GM19324 (cell line): ENCODE results near the gene TMEM154.

Experiments
- ATAC-seq: cut with Tn5 transposase; IDR thresholded peaks from one replicate; pipeline ENCODE4 v1.9.1; 2021; ENCODE audit warnings: mild to moderate bottlenecking, moderate library complexity; ENCODE audit not compliant: unreplicated experiment, low FRiP score

TMEM154 gene

DNA sequence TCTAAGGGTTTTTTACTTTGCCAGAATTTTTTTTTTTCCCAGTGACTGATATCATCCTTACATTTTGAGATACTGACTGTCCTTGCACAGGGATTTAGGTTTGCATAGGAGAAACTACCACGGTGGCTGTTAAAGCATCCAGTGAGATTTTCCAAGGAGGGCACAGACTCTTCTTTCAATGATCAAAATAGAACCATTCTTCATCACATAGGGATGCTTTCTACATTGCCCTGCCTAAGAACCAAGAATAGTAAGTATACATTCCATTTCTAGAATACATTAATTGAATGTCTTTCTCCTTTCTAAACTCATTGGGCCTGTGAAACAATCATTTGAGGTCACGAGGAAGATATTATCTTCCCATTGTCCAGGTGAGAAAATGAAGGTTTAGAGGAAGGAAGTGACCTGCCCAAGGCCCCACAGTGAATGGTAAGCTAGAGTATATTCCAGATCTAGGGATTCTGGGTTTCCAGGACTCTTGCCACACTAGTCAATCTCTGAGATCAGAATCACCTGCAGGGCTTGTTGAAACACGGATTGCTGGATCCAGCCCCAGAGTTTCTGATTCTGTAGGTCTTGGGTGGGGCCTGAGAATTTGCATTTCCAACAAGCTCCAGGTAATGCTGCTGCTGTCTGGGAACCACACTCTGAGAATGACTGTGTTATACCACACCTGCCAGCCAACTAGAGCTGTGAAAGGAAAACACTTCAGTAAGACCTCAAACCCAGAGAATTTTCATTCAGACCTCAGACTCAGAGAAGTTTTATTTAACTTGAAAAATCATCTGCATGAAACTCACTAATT, 17.7 kb upstream of the TMEM154 start:
- ATAC-seq: peak; percentile 32

DNA sequence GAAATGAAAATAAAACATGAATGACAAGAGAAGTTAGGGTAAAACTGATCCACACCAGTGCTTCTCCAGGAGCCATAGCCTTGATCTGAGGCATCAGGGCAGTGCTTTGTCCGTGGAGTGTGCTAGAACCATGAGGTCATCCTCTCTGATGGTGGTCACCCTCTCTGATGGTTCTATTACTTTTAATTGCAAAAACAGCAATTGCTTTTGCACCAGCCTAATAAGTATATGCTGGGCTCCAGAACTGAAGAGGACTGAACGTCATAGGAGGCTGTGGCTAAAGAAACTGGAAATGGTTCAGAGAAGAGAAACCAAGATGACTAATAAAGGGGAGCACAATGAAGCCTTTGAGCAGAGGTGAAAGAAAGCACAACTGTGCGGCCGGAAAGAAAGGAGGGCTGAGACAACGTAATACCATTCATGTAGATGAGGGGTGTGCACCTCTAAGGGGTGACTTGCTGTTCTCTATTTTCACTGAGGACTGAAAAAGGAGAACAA, 17.0 kb upstream of the TMEM154 start:
- ATAC-seq: peak; percentile 95

DNA sequence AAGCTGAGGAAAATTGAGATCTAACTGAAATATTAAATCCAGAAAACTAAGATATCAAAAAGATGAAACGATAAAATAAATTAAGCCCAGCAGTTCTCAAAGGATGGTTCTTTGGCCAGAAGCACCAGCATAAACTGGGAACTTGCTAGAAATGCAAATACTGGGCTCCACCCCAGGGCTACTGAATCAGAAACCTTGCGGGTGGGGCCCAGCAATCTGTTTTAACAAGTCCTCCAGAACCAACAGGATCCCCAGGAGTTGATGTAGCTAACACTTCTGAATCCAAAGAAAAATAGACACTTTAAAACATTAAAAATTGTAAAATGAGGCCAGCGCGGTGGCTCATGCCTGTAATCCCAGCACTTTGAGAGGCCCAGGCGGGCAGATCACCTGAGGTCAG, 14.1 kb upstream of the TMEM154 start:
- ATAC-seq: no peak

DNA sequence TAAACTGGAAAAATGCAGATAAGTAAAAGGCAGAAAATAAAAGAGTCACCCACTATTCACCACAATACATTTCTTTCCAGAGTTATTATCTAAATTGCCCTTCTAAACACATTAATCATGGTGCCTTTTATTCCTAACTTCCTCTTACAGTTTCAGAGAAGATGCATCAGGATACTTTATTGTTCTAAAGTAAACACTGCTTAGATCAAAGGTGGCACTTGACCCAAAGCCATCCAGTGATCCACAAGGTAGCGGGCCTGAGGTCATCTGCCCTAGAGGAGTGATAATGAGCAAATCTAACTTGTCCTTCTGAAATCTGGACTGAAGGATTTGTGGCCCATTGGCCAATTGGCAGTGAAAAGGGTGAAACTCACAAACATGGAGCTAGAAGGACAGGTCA, 12.0 kb upstream of the TMEM154 start:
- no peak for ATAC-seq

DNA sequence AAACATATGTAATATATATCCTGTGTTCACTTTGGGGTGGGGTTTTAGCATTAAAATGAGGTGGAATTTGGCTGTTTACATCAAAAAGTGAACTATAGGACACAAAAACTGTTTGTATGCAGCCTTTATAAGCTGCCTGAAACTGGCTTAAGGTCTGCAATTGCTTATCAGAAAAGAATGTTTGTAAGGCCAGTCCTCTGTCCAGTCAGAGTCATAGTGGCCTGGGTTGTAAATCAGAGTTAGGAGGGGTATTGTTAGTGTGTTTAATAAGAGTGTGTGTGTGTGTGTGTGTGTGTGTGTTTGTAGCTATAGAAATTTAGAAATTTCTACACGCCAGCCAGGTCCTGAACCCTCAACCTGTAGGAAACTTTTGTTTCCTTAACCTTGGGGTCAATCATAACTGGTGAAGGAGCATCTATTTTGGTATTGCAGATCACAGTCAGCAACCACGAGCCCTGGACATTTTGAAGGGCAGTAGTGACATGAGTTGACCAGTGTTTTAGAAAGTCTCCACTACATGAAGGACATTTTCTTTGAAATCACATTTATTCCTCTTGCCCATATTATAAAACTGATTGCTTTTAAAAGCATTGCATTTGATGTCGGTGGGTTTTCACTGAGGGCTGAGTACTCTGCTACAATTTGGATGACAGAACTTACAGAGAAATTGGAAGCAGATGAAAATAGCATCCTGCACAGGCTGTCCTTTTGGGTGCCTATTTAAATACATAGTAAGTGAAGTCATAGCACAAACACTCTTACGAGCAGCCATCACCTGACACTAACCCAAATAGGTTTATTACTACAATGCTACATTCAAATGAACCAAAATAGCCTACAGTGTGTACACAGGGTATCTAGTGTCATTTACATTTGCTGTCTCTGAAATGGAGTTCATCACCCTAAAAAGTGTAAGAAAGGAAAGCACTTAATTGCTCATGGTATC, 11.2 kb upstream of the TMEM154 start:
- ATAC-seq: no peak

DNA sequence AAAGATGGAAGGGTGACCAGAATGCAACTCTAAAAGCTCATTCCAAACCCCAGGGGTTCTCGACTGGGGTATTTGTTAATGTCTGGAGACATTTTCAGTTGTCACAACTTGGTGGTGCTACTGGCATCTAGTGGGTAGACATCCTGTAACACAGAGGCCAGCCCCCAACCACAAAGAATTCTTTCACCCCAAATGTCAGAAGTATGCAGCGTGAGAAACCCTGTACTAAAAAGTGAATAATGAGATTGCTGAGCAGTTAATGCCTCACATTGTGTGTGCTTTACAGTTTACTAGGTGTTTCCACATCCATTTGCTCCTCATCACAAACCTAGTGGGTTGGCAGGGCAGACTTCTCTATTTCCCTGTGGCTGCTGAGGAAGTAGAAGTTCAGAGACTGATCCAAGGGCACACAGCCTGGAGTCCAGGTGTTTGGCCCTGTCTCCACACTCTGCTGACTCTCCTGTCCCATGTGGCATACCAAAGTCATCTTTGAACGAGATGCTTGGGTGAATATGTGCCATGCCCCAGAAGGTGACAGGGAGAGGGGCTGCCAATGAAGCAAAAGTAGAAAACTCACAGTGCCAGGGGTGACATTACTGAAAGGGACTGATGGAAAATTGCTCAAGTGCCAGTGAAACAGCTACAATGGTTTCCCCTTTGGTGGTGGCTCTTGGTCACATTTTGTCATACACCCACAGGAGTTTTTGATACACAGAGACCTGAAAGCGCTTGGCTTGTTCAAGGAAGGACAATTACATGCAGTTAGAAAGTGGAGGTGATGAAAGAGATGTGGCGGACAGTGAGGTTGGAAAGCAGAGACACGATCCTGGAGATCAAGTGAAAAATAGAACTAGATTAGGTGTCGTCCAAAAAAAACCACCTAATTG, 10.1 kb upstream of the TMEM154 start:
- ATAC-seq: no peak

DNA sequence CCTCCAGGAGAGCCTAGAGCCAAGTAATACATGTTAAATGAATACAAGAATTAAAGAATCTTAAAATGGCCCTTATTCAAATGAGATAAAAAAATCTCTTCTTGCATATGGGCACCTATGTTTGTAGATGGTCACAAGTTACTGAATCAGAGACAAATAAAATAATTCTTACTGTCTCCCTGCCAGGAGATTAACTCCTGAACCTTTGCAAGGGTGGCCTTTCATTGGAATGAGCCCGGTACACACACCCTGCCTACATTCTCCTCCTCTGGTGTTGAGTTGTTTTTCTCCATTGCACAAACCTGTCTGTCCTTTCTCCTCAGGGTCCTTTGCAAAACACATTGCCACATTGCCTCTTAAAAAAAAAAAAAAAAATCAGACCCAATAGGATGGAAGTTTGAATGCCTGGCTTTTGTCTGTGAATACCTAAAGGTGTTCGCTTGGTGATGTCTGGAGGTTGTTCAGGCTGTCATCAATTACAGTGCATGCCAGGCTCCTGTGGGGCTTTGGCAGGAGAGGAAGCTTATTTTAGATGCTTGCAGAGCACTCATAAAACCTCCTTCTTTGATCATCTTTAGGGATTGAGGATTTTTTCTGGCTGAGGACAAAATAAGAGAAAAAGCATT, 8.3 kb upstream of the TMEM154 start:
- no peak for ATAC-seq

DNA sequence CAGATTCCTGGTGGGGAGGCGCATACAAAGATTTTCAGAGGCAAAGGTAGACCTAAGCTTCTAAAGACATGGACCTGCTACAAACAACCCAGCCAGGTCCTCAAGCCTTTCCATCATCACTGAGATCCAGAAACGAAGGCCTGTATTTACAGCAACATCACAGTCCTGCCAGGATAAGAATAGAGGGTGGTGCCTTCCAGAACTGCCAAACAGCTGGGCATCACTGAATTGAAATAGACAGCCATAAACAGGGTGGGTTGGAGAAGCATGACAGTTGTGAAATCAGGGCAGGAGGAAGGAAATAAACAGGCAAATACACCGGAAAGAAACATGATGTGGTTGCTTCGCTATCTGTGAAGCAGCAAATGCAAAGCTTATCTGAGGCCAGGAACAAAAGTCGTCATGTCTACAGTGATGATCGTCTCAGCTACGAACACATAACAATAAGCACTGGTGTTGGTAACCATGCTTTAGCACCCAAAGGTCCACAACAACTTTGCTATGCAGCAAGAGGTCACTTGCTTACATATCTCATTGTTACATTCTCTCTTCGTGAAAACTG, 6.7 kb upstream of the TMEM154 start:
- no peak for ATAC-seq

DNA sequence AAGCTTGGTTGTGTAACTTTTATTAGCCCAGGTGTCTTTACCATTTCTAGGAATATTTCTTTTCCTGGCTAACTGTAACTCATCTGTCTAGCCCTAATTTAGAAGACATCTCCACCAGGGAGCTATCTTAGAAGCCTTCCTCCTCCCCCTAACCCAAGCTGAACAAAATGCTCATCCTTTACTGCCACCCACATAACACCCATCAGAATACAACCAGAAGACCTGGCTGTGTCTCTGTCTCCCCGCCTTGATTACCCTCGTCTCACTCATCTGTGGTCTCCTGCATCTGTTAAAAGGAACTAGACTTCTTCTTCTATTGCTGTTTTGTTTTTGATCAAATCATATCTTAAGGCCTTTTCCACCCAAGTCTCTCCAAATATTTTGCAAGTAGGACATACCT, 4.8 kb upstream of the TMEM154 start:
- no peak for ATAC-seq

DNA sequence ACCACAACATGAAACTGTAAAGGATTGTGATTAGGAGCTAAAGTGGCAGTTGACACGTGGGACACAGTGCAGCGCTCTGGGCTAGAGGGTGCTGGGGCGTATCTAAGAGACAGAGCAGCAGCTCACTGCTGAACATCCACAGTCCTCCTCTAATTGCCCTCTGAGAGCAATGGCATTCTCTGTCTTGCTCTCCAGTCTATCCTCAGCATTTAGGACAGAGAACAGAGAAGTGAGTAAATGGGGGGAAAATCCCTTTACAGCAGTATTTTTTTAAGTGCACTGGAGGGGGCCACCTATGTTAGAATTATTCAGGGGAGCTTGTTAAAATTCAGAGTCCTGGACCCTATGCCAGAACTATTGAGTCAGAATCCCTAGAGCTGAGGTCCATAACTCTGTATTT, 4.2 kb upstream of the TMEM154 start:
- no peak for ATAC-seq

DNA sequence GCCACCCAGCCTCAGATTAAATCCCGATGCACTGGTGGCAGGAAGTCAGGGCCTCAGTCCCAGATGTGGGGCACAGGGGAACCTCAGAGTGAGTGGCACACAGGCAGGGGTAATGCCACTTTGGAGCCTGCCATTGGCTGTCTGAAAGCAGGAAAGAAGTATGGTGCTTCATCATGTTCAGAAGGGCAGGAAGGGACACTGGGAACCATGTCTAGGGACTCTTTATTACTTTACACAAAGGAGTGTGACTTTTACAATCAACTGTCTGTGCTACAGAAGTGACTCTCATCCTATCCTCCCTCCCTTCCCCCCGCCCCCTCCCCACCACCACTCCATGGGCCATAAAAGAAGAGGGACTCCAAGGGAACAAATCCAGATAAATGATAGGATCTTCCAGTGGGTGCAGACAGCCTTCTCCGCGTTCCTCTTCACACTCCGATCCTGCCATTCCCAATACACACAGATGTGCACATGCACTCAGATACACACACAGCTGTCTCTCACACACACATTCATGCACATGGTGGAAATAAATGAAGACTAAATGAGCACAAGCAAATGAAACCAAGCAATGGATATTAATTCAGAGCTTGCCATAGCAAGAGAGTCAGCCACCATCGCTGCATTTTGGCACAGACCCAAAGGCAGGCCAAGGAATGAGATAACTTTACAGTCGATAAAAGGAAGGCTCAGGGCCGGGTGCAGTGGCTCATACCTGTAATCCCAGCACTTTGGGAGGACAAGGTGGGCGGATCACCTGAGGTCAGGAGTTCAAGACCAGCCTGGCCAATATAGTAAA, 2.5 kb upstream of the TMEM154 start:
- ATAC-seq: no peak

DNA sequence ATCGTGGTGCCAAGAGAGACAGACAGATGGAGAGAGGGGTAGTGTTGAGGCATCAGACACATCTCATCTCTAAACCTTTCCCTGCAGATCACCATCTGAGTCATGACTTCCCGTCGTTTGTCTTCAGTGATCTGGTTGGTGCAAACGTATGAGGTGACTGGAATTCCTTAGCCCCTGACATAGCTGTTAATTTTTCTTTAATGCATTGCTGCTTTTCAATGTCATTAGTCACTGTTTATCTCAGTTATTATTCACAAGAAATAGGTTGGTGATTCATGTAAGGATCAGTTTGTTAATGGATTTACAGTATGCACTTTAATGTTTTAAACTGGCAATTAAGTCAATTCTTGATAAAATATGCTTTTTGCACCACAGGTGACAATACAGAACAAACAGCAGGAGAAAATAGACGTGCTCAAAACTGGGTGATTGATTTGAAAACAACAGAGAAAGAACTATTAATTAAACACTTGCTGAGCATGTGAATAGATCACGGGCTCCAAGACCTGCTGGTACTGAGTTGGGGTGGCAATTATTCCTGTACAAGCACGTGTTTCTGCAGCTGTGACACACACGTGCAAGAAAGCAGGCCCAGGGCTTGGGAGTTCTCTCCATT, 1.3 kb upstream of the TMEM154 start:
- ATAC-seq: no peak

DNA sequence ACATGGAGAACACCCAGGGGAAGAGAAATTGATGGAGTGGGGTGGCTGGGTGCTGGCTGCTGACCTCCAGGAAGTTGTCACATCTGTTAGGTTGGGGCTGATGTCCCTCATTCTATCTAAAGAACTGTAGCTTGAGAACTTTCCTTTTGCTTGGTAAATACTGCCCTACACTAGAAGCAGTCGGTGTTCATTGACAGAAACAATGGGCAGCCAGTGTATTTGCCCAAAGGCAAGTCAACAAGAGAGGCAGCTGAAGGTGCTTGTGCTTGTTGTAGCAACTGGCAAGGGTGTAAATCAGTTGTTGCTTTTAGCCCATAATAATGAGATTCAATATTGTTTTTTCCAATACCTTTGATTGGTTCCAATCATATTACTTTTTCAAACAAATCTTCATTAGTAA, 956 bp downstream of the TMEM154 start:
- ATAC-seq: no peak

DNA sequence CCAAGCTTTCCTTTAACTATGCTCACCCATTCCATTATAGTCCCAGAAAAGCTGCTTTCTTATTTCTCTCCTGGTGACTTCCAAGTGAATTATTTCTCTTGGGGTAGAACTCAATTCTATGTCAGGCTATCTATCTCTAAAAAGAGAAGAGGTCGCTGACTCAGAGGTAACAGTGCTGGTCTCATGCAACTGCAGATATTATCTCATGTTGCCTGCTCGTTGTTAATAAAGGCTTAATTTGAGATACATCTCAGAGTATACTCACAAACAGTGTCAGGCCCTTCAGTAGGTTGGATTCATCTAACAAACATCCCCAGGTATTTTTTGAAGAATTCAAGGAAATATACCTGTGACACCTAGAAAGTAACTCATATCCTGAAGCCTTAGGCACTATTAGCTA, 2.7 kb downstream of the TMEM154 start:
- no peak for ATAC-seq

DNA sequence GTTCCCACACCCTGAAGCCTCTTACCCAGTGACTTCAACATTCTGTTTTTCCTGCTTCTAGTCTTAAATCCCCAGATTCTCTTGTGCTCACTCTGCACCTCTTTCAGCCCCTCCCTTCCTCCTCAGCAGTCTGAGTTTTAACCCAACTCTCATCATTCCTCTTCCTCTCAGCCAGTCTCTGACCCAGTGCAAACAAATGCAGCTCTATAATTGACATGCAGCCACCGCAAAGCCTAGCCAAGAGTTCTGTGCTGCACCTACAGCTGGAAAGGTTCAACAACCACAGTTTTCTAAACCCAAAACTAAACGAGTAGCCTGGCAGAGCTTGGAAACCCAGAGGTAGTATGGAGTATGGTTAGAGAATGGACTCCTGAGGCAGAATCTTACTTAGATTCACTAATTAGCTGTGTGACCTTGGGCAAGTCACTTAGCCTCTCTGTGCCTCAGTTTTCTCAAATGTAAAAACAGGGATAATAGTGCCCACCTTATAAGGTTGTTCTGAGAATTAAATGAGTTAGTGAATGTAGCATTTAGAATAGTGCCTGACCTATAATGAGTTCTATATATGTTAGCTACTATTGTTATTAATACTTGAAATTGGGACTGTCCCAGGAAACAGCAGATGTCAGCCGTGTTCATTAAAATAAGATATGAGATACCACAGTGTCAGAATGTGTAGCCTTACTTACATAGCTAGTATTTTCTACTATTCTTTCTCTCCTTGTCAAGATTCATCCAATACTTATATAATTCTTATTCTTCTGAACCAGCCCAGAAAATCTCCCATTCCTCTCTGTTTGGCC, 3.5 kb downstream of the TMEM154 start:
- ATAC-seq: no peak

DNA sequence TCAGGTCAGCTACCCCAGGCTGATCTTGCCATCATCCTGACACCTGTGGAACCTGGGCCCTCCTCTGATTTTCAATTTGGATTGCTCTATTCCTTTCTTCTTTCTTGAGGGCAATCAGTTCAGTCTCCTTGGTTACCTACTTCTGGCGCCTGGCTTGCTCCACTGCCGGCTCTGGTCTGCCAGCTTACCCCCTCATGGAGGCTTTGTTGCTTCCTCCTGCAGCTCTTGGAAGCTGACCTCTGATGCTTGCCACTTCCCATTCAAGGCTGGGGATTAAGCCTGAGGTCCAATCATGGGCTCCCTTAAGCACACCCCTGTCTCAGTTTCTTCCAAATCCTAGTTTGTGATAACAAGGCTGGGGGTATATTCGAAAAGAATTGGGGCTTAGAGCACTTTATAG, 5.4 kb downstream of the TMEM154 start:
- ATAC-seq: no peak

DNA sequence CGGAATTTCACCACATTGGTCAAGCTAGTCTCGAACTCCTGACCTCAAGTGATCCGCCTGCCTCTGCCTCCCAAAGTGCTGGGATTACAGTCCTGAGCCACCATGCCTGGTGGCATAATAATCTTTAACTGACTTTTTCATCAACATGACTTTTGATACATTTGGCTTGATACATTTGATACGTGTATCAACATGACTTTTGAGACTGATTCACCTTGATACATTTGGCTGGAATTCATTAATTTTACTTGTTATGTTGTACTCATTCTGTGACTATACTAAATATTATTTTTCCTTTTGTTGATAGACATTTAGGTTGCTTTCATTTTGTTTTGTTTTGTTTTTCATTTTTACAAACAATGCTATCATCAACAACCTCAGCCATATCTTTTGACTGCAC, 6.3 kb downstream of the TMEM154 start:
- no peak for ATAC-seq
